Natural killer cell (primary cell): ENCODE measurements around the gene EN2. TPM values are rescaled to one million over a fixed set of nuclear protein-coding genes. Genes with fewer than 3 reads are reported as not detected.

Experiments
- ATAC-seq, 3 donors: fragments of 150-1000 bp in 2 of 3; fragments of 200-7000 bp in 1 of 3; cut with Tn5 transposase; 1 replicate in 1 of 3; 2 replicates in 2 of 3; pipeline ENCODE4 v1.10.0; 2021; ENCODE audit warnings: mild to moderate bottlenecking in 2 of 3, moderate library complexity in 2 of 3
- DNase-seq, 2 donors: peaks; one replicate each; pipeline versions ENCODE4 v3.0.0 to v3.0.0-alpha.2; 2013 to 2021; ENCODE audit warnings: mixed read lengths in 1 of 2
- H3K27ac ChIP-seq: one replicate; pipeline ENCODE4 v1.5.1; 2013; ENCODE audit warnings: mild to moderate bottlenecking, low read length
- H3K27me3 ChIP-seq: one replicate; pipeline ENCODE4 v1.6.1; 2013; ENCODE audit warnings: low read length; ENCODE audit not compliant: control insufficient read depth, insufficient read depth
- H3K36me3 ChIP-seq: one replicate; pipeline ENCODE4 v1.6.1; 2013; ENCODE audit warnings: low read length; ENCODE audit not compliant: control insufficient read depth, insufficient read depth
- H3K4me1 ChIP-seq: one replicate; pipeline ENCODE4 v1.6.1; 2013; ENCODE audit warnings: low read length; ENCODE audit not compliant: control insufficient read depth, insufficient read depth
- H3K4me3 ChIP-seq: one replicate; pipeline ENCODE4 v1.5.1; 2013; ENCODE audit warnings: low read length
- H3K9me3 ChIP-seq: one replicate; pipeline ENCODE4 v1.6.1; 2013; ENCODE audit warnings: low read length; ENCODE audit not compliant: control insufficient read depth, insufficient read depth
- H3K27ac Mint-ChIP-seq, 2 donors: one replicate each; pipeline ENCODE4 v1.8.0; 2022; ENCODE audit warnings: mild to moderate bottlenecking in 2 of 2, mixed read lengths in 2 of 2, moderate library complexity in 1 of 2
- H3K27me3 Mint-ChIP-seq, 2 donors: one replicate each; pipeline ENCODE4 v1.8.0; 2022; ENCODE audit warnings: low read depth in 2 of 2, mixed read lengths in 2 of 2
- H3K36me3 Mint-ChIP-seq: one replicate; pipeline ENCODE4 v1.8.0; 2022; ENCODE audit warnings: mixed read lengths
- H3K4me1 Mint-ChIP-seq, 2 donors: one replicate each; pipeline ENCODE4 v1.8.0; 2022; ENCODE audit warnings: mixed read lengths in 2 of 2
- H3K4me3 Mint-ChIP-seq: one replicate; pipeline ENCODE4 v1.8.0; 2022; ENCODE audit warnings: mild to moderate bottlenecking, moderate library complexity, mixed read lengths
- H3K9me3 Mint-ChIP-seq, 2 donors: one replicate each; pipeline ENCODE4 v1.8.0; 2022; ENCODE audit warnings: mixed read lengths in 2 of 2
- WGBS: methylation state at CpG from one replicate; pipeline ENCODE4 v1.1.7; 2013; ENCODE audit warnings: missing lambda C conversion rate; ENCODE audit not compliant: insufficient coverage; 5-methylcytosine and 5-hydroxymethylcytosine counted together
- intact Hi-C: fragments of 100-400 bp; cut with micrococcal nuclease; formaldehyde crosslinking; loops from one replicate; pipeline ENCODE4 v1.14.2; 2022
- total RNA-seq, 4 donors: library from RNA; stranded (reverse); fragments of 120-200 nt in 1 of 4; gene quantifications; one replicate each; pipeline versions ENCODE4 v1.2.3 to v1.2.4, GENCODE V29; 2013 to 2022
- TF ChIP-seq, protein P1 (sequence below): fragments of 200-600 bp; IDR thresholded peaks from one replicate; pipeline ENCODE4 v1.8.0; 2022; ENCODE audit warnings: antibody characterized with exemption

EN2 gene
- total RNA-seq, 3 donors from 2014 or later (not counting 1 experiment from before 2014, with no cell fraction given), result not detected

DNA sequence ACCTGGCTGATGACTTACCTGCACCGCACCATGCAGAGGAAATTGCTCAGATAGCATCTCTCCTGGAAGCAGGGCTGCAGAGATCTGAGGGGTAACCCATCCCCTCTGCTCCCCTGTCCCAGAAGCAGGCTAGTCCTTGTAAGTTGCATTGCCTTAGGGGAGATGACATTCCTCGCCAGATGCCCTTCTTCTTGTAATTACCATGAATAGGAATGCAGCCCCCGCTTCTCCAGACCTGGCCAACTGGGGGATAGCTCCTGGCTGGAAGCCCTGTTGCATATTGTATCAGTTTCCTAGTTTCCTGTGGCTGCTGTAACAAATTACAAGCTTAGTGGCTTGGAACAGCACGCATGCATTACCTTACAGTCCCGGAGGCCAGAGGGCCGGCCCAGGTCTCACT lies 47.5 kb upstream of the EN2 start:
- WGBS, result 82% methylated on average over 6 of the region's 6 CpGs
- ATAC-seq, result no peak
- H3K36me3 ChIP-seq, result no peaks in the 10 kb centered on the region

DNA sequence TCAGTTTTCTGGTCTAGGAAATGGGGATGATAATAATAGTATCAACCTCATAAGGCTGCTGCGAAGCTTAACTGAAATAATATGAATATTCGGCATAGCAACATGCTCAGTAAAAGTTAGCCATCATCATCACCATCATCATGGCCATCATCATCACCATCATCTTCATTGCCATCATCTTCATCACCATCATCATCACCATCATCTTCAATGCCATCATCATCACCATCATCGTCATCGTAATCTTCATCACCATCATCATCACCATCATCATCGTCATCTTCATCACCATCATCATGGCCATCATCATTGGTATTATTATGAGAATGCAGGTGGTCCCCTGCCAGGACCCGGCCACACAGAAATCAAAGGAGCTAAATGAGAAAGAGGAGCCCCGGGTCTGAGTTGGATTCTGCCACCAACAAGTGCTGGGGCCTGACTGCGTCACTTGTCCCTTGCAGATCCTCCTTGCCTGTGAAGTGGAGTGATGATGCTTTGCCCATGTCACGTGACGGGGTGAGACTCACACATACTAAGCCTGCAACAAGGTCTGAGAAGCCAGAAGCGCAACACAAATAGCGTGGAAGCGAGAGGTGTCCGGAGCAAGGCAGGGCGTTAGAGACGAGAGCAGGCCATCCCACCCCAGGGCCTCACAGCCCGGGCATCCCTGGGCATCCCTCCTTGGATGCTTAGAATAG lies 46.1 kb upstream of the EN2 start:
- no peak for ATAC-seq
- WGBS, result 92% methylated on average over 16 of the region's 17 CpGs
- Histone ChIP-seq H3K27ac (no peak overlapping the region), H3K36me3 (no peaks in the 10 kb centered on the region), H3K9me3 (peaks cover 7% of the 10 kb centered on the region), H3K27me3 (no peaks in the 10 kb centered on the region), H3K4me1 (no peaks in the 10 kb centered on the region), H3K4me3 (no peak overlapping the region)
- peaks cover 0 to 23% of the 10 kb centered on the region in 2 donors for H3K27me3 Mint-ChIP-seq
- H3K27ac Mint-ChIP-seq, result no peak overlapping the region
- H3K4me3 Mint-ChIP-seq, result no peak overlapping the region
- no peaks in the 10 kb centered on the region for H3K9me3 Mint-ChIP-seq
- DNase-seq, result no peak
- peaks cover 17 to 31% of the 10 kb centered on the region in 2 donors for H3K4me1 Mint-ChIP-seq
- TF ChIP-seq, protein P1, sequence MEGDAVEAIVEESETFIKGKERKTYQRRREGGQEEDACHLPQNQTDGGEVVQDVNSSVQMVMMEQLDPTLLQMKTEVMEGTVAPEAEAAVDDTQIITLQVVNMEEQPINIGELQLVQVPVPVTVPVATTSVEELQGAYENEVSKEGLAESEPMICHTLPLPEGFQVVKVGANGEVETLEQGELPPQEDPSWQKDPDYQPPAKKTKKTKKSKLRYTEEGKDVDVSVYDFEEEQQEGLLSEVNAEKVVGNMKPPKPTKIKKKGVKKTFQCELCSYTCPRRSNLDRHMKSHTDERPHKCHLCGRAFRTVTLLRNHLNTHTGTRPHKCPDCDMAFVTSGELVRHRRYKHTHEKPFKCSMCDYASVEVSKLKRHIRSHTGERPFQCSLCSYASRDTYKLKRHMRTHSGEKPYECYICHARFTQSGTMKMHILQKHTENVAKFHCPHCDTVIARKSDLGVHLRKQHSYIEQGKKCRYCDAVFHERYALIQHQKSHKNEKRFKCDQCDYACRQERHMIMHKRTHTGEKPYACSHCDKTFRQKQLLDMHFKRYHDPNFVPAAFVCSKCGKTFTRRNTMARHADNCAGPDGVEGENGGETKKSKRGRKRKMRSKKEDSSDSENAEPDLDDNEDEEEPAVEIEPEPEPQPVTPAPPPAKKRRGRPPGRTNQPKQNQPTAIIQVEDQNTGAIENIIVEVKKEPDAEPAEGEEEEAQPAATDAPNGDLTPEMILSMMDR, result no peak
- intact Hi-C loops, result no loop called here
- H3K36me3 Mint-ChIP-seq, result no peaks in the 10 kb centered on the region

More for the DNA sequence above, 47.5 kb upstream of the EN2 start:
- no peak overlapping the region for H3K4me3 ChIP-seq
- Mint-ChIP-seq H3K27ac (no peak overlapping the region), H3K27me3 (peaks cover 0 to 23% of the 10 kb centered on the region in 2 donors), H3K4me3 (no peak overlapping the region), H3K36me3 (no peaks in the 10 kb centered on the region), H3K9me3 (no peaks in the 10 kb centered on the region), H3K4me1 (peaks cover 28 to 45% of the 10 kb centered on the region in 2 donors)
- no peaks in the 10 kb centered on the region for H3K27me3 ChIP-seq
- TF ChIP-seq, protein P1, result no peak
- no peak for DNase-seq
- H3K27ac ChIP-seq, result no peak overlapping the region
- peaks cover 7% of the 10 kb centered on the region for H3K9me3 ChIP-seq
- H3K4me1 ChIP-seq, result peaks cover 14% of the 10 kb centered on the region
- intact Hi-C loops, result no loop called here

DNA sequence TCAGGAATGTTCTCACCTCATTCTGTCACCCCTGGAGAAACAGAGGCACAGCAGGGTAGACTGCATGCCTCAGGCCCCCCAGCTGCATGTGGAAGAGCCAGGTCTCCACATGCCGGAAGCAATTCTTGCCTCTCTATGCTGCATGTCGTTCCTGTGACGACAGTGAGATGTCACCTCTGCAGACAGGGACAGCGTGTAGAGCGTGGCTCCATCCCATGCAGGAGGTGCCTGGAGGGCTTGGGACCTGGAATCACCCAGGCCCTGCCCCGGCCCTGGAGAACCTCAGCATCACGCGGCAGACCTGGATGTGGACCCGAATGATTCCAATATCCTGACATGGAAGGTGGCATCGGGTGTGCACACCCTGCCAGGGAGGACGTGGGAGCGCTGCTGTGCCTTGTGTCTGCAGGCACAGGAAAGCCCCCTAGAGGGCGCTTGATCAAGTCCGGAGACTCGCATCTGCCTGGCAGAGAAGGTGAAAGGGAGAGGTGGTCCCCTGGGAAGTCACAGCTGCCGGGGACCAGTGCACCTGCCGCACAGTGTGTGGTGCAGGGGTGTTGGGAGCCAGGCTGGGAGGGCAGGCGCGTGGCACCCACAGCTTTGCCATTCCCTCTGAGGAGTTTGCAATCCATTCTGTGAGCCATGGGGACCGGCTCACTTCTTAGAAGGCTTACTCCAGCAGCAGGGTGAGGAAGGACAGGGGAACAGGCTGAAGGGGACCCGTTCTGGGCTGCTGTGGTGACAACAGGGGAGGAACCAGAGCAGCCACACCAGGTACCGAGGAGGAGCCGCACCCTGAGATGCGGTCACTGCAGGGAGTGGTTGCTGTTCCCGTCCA lies 45.3 kb upstream of the EN2 start:
- Mint-ChIP-seq H3K27me3 (peaks cover 0 to 27% of the 10 kb centered on the region in 2 donors), H3K4me1 (peaks cover 17 to 31% of the 10 kb centered on the region in 2 donors), H3K27ac (no peak overlapping the region), H3K36me3 (no peaks in the 10 kb centered on the region), H3K9me3 (no peaks in the 10 kb centered on the region), H3K4me3 (no peak overlapping the region)
- no peak overlapping the region for H3K4me3 ChIP-seq
- H3K4me1 ChIP-seq, result no peaks in the 10 kb centered on the region
- H3K36me3 ChIP-seq, result no peaks in the 10 kb centered on the region
- 37% methylated on average over 25 of the region's 25 CpGs for WGBS
- ATAC-seq, result peak in 2 of 3 donors; percentile 51 to 63
- no peak overlapping the region for H3K27ac ChIP-seq
- H3K27me3 ChIP-seq, result no peaks in the 10 kb centered on the region
- peak; percentile 40 to 56 for DNase-seq
- intact Hi-C loops, result no loop called here
- H3K9me3 ChIP-seq, result peaks cover 7% of the 10 kb centered on the region
- TF ChIP-seq, protein P1, result peak; percentile 69
